HepG2 (cell line): ENCODE measurements around the gene CXCL17. TPM values are rescaled to one million over a fixed set of nuclear protein-coding genes. Genes with fewer than 3 reads are reported as not detected.

ENCODE experiments used
- NBN ChIP-seq: fragments of 450-650 bp; conservative IDR thresholded peaks from 2 replicates; pipeline ENCODE4 v1.6.1; 2017
- PHF5A ChIP-seq: IDR thresholded peaks from one replicate; pipeline ENCODE4 v1.6.1; 2018; ENCODE audit warnings: low read depth, missing genetic modification reagents; ENCODE audit not compliant: unreplicated experiment
- STAT5B ChIP-seq: sonication (generic); formaldehyde crosslinking; IDR thresholded peaks from 2 replicates; pipeline ENCODE4 v1.4.0; 2020; ENCODE audit warnings: missing genetic modification reagents
- YEATS4 ChIP-seq: sonication (generic); formaldehyde crosslinking; IDR thresholded peaks from 2 replicates; pipeline ENCODE4 v1.4.0; 2020; ENCODE audit warnings: missing genetic modification reagents, borderline replicate concordance
- polyA plus RNA-seq, 8 experiments: library from polyadenylated mRNA; depleted of rRNA in 3 of 8; stranded (reverse) in 7 of 8; unstranded in 1 of 8; fragments of >200 nt; fragmentation: Illumina TruSeq in 4 of 8; extraction: Trizol in 4 of 8; gene quantifications; 2 replicates each; pipeline versions ENCODE4 v1.2.1 to v1.2.3, GENCODE V29; 2011 to 2016; ENCODE audit warnings: low read depth in 4 of 8, missing spikeins in 1 of 8, mixed read lengths in 1 of 8; ENCODE audit not compliant: insufficient read depth in 1 of 8
- total RNA-seq, 5 experiments: library from RNA; depleted of rRNA; stranded (reverse); fragments of >200 nt; fragmentation: Illumina TruSeq; extraction: Trizol; gene quantifications; 2 replicates each; pipeline ENCODE4 v1.2.3, GENCODE V29; 2016; ENCODE audit warnings: low read depth in 1 of 5
- TF ChIP-seq, protein P1 (sequence below): IDR thresholded peaks from 2 replicates; pipeline ENCODE4 v1.6.1; 2012; ENCODE audit warnings: low read depth, low read length, improper control_type of control experiment
- TF ChIP-seq, protein P2 (sequence below): sonication (generic); formaldehyde crosslinking; IDR thresholded peaks from 2 replicates; pipeline ENCODE4 v1.4.0; 2020; ENCODE audit warnings: missing genetic modification reagents
- TF ChIP-seq, protein P3 (sequence below): sonication (generic); formaldehyde crosslinking; IDR thresholded peaks from 2 replicates; pipeline ENCODE4 v1.5.1; 2020; ENCODE audit warnings: missing genetic modification reagents, mild to moderate bottlenecking, borderline replicate concordance

CXCL17 gene
- total and polyA plus RNA-seq, 2 of the 13 experiments (the other 11 are each of a cell fraction or from before 2014, with no cell fraction given), result 0.12 TPM; not detected in 1

DNA sequence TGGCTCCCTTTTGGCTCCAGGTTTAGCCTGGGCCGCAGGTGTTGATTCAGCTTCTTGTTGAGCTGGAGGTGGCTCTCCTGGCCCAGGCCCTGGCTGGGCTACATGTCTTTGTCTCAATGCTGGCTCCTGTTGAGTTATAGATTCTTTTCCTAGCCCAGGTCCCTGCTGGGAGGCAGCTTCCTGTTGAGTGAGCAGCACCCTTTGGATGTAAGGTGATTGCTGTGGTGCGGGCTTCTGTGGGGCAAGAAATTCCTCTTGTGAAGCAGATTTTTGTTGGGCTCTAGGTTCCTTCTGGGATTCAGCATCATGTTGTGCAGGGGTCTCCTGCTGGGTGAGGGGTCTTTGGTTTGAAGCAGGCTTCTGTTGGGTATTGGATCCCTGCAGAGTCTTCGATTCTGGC, 16.1 kb downstream of the CXCL17 start (continued):
- TF ChIP-seq, protein P1, sequence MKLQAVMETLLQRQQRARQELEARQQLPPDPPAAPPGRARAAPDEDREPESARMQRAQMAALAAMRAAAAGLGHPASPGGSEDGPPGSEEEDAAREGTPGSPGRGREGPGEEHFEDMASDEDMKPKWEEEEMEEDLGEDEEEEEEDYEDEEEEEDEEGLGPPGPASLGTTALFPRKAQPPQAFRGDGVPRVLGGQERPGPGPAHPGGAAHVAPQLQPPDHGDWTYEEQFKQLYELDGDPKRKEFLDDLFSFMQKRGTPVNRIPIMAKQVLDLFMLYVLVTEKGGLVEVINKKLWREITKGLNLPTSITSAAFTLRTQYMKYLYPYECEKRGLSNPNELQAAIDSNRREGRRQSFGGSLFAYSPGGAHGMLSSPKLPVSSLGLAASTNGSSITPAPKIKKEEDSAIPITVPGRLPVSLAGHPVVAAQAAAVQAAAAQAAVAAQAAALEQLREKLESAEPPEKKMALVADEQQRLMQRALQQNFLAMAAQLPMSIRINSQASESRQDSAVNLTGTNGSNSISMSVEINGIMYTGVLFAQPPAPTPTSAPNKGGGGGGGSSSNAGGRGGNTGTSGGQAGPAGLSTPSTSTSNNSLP, result no peak
- TF ChIP-seq NBN (no peak), PHF5A (CRISPR knock-in tag) (no peak), YEATS4 (no peak), STAT5B (CRISPR knock-in tag) (no peak)
- TF ChIP-seq, protein P2, sequence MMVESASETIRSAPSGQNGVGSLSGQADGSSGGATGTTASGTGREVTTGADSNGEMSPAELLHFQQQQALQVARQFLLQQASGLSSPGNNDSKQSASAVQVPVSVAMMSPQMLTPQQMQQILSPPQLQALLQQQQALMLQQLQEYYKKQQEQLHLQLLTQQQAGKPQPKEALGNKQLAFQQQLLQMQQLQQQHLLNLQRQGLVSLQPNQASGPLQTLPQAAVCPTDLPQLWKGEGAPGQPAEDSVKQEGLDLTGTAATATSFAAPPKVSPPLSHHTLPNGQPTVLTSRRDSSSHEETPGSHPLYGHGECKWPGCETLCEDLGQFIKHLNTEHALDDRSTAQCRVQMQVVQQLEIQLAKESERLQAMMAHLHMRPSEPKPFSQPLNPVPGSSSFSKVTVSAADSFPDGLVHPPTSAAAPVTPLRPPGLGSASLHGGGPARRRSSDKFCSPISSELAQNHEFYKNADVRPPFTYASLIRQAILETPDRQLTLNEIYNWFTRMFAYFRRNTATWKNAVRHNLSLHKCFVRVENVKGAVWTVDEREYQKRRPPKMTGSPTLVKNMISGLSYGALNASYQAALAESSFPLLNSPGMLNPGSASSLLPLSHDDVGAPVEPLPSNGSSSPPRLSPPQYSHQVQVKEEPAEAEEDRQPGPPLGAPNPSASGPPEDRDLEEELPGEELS (CRISPR knock-in tag), result no peak
- TF ChIP-seq, protein P3, sequence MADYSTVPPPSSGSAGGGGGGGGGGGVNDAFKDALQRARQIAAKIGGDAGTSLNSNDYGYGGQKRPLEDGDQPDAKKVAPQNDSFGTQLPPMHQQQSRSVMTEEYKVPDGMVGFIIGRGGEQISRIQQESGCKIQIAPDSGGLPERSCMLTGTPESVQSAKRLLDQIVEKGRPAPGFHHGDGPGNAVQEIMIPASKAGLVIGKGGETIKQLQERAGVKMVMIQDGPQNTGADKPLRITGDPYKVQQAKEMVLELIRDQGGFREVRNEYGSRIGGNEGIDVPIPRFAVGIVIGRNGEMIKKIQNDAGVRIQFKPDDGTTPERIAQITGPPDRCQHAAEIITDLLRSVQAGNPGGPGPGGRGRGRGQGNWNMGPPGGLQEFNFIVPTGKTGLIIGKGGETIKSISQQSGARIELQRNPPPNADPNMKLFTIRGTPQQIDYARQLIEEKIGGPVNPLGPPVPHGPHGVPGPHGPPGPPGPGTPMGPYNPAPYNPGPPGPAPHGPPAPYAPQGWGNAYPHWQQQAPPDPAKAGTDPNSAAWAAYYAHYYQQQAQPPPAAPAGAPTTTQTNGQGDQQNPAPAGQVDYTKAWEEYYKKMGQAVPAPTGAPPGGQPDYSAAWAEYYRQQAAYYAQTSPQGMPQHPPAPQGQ (CRISPR knock-in tag), result no peak
